GM21360 (cell line): Measurements from ENCODE around the gene ITFG1.
"Not testable (repeated sequence)": the region's sequence is repeated elsewhere in the genome, so short reads cannot be mapped to it uniquely, and the experiment has no call there.

ENCODE experiments used
- ATAC-seq: cut with Tn5 transposase; IDR thresholded peaks from one replicate; pipeline ENCODE4 v1.9.1; 2021; ENCODE audit warnings: mild to moderate bottlenecking, moderate library complexity; ENCODE audit not compliant: unreplicated experiment

ITFG1 gene

DNA sequence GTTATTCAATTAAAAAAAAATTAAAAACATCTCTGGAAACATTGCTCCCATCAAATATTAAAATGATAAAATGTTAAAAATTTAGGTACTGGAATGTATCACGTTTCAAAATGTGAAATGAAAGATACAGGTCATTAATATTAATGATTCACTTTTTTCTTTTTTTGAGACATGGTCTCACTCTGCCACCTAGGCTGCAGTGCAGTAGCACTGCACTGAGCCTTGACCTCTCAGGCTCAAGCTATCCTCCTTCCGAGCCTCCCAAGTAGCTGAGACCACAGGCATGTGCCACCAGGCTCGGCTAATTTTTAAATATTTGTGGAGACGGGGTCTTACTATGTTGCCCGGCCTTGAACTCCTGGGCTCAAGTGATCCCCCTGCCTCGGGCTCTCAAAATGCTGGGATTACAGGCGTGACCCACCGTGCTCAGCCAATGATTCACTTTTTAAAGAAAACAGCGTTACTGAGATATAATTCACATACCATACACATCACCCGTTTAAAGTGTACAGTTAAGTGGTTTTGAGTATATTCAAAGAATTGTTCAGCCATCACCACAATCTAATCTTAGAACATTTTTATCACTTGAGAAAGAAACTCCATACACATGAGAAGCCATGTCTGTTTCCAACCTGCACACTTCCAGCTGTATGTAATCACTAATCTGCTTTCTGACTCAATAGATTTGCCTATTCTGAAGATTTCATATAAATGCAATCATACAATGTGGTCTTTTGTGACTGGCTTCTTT, 298.0 kb downstream of the ITFG1 start:
- no peak for ATAC-seq

- ATAC-seq, result no peak
Measured at GRCh38 chr16:47161464-47161863, 299.4 kb downstream of the ITFG1 start.

GRCh38 chr16:47160422-47160821, 300.4 kb downstream of the ITFG1 start:
- no peak for ATAC-seq

GRCh38 chr16:47158992-47159391, 301.9 kb downstream of the ITFG1 start:
- ATAC-seq, result no peak

DNA sequence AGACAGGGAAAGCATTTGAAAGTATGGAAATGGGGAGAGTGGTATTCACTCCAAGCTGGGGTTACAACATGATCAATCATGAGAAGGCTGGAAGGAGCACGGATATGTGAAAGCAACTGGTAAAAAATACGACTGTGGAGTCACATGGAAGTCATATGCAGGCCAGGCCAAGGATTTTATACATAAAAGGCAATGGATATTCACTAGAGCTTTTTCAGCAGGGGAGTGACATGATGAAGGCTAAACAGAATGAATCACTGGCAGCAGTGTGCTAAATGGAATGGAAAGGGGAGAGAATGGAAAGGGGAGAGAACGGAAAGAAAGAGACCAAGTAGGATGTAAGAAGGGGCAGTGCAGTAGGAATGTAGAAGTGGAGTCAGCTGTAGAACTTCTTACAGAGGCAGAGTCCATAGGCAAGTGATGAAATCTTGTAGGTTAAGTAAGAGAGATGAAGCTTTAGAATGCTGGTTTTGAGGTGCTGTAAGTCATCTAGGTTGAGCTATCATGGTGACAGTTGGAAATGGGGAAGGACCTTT, 304.1 kb downstream of the ITFG1 start:
- ATAC-seq, result no peak

DNA sequence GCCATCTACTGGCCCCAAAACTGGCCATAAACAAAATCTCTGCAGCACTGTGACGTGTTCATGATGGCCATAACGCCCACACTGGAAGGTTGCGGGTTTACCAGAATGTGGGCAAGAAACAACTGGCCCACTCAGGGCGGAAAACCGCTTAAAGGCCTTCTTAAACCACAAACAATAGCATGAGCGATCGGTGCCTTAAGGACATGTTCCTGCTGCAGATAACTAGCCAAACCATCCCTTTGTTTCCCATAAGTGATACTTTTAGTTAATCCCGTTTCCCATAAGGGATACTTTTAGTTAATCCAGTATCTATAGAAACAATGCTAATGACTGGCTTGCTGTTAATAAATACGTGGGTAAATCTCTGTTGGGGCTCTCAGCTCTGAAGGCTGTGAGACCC, 308.4 kb downstream of the ITFG1 start:
- not testable (repeated sequence) for ATAC-seq

- ATAC-seq, result no peak
Measured at GRCh38 chr16:47150067-47150466, 310.8 kb downstream of the ITFG1 start.

GRCh38 chr16:47144559-47144877, 316.3 kb downstream of the ITFG1 start:
- ATAC-seq, result no peak

DNA sequence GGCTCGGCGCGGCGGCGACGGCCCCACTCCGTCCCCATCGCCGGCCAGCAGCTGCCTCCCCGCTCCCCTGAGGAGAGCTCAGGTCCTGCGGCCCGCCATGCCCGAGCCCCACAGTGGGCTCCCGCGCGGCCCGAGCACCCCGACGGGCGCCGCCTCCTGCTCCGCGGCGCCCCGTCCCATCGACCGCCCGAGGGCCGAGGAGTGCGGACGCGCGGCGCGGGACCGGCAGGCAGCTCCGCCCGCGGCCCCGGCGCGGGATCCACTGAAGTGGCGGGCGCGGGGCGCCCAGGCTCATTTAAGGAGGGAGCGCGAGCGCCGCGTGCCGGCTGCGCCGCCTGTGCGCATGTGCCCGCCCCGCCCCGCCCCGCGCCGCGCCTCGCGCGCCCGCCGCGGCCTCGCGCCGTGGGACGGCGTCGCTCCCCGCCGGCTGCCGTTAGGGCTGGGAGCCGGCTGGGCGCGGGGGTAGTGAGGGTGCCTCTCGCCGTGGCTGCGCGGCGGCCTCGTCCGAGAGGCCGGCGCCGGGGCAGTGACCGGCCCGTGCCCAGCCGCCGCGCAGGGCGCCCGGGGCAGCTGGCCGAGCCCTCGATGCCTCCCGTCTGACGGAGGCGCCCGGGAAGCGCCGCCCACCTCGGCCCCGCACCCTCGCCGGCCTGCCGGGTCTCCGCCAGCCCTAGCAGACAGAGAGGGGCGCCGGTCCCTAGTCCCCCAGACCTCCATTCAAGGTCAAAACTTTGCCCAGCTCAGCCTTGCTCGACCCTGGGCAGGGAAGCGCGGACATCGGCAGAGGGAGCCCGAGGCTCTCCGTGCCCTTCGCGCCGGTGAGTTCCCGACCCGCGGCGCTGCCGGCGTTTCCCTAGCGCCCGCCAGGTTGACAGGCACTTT, 316.9 kb downstream of the ITFG1 start, which contains the start of gene NETO2:
TSS of gene NETO2 (minus strand) at position 269 of the 882 bp plus-strand sequence. CDS start 333 bp downstream, outside the sequence.
- peak; percentile 44 for ATAC-seq

DNA sequence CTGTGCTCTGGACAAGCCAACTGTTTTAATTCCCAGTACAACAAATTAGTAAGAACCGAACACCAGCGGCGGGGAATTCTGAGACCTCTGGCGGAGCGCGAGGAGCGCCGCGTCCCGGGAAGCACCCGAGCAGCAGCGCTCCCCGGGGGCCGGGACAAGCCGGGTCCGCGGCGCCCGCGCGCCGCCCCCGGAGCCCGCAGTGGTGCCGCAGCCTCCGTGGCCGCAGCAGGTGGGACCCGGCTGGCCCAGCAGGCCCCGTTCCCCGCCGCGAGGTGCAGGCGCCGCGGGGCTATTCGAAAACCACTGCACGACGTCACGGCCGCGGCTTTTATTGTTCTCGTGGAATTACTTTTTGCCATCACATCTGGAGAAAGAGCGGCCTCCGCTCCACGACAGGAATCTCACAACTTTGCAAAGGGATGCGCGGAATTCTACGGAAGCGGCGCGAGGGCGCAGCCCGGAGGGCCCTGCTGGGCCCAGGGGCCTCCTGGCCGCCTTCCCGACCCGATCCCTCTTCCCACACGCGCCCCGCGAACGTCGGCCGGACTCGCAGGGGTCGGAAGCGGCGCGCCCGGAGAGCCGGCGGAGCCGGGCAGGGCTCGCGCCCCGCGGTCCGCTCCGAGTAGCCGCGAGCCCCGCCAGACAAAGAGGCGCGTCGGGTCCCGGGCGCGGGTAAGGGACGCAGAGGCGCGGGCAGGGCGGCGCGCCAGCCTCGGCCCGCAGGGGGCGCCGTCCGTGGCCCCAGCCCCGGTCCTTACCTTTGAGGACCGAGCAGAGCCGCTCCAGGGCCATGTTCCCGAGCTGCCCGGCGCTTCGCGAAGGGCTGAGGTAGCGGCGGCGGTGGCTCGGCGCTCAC, 317.8 kb downstream of the ITFG1 start:
- ATAC-seq, result peak; percentile 54

DNA sequence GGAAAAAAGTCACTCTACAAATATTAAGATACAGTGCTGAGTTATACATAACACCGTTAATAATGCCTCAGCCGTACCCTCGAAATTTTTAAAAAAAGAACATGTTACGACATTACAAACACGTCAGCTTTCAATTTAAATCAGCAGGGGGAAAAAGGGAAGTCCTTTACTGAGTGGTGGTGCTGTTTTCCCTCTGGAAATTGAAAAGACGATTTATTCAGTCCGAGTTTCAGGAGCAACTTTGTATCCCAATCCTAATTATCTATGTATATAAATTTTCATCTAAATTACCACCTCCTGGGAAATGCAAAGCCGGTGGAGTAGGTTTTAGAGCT, 318.4 kb downstream of the ITFG1 start:
- ATAC-seq, result no peak

DNA sequence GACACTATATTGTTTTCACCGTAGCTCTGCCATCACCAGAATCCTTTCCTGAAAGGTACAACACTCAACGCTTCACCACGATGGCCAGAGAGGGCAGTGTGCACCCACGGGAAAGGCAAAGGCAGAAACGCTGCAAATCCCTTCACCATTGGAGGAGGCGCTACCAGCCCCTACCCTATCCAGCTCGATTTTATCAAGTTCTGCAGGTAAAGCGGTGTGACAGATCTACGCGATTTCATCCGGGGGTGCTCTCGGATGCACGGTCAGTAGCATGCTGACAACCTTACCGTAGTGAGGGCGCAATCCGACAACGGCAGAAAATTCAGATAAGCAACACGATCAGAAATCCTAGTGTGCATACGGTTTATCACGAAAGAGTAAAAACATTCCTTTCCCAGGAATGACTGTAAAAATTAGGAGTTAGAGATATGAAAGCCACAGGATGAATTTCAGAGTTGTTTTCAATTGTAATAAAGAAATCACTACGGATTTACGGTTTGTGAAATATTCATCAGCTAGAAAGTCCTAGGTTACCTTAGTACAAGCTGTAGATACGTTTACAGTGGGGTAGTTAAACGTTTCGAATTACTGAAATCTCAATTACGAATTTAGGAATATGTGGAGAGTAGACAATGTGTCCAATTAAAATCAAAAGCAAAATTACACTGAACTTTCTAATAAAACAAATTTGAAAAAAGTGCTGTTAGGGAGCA, 318.9 kb downstream of the ITFG1 start:
- peak; percentile 49 for ATAC-seq

- no peak for ATAC-seq
Measured at GRCh38 chr16:47140686-47141085, 320.2 kb downstream of the ITFG1 start.

DNA sequence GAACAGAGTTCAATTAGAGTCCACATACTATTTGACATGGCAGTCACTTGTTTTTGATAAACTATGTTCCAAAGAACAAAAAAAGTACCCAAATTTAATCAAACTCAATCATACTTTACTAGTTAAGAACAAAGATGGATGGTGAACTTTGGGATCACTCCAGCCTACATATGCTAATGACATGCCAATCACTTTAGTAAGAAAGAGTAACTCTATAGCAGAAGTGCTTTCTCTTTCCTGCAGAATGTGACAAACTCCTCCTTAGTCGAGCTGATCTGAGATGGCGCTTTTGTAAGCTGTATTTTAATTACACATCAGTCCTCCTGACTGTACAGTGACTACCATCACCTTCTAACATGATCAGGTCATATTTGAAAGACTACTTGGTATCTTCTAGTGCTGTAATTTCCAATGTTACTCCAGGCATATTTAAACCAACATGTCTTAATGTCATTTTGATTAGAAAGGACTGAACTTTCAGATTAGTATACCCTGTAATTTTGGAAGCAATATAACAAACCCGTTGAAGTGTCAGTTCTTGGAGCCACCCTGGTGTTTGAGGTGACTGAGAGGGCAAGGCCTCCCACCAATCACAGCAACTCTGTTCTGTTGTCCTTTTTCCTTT, 321.2 kb downstream of the ITFG1 start:
- no peak for ATAC-seq

DNA sequence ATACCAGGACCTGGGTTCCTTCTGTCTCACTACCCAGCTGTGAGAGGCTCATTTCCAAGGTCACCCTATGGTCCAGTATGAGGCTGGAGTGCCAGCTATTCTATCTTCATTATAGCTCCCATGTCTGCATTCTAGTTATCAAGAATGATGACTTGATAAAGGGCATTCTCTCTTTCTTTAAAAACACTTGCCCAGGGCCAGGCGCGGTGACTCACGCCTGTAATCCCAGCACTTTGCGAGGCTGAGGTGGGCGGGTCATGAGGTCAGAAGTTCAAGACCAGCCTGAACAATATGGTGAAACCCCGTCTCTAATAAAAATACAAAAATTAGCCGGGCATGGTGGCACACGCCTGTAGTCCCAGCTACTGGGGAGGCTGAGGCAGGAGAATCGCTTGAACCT, 322.9 kb downstream of the ITFG1 start:
- not testable (repeated sequence) for ATAC-seq

DNA sequence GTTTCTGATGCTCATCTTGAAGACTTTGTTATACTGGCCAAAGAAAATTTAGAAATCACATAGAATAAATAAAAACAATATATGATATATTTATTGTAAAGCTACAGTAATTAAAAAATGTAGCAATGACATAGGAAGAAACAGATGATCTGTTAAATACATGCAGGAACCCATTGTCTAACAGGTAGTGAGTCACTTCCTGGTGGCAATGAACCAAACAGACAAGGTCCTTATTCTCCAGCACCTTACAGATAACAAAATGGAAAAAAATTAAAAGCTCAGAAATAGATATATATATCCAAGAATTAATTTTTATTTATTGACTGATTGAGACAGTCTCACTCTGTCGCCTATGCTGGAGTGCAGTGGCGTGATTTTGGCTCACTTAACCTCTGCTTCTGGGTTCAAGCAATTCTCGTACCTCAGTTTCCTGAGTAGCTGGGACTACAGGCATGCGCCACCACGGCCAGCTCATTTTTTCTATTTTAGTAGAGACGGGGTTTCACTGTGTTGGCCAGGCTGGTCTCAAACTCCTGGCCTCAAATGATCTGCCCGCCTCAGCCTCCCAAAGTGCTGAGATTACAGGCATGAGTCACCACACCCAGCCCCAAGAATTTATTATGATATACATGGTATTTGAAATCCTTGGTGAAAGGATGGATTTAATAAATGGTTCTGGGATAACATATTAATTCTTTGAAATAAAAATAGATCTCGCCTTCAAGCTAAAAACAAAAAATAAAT, 324.6 kb downstream of the ITFG1 start:
- ATAC-seq, result no peak

DNA sequence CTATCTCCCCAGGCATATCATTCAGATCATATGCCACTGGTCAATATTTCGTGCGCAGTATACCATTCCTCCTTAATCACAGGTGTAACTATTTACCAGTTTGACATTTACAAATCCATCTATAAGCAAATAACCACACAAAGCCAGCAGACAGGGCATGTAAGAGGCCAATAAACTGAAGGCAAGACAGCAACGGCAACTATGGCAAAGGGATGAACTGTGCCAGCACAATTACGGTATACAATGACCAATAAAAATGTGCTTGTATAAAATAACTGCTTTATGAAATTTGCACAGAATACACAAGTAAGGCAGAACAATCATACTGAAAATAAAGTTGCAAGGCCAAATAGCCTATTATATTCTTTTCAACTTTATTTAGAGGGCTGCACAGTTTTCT, 326.3 kb downstream of the ITFG1 start:
- ATAC-seq, result no peak

- ATAC-seq, result no peak
Measured at GRCh38 chr16:47132308-47132707, 328.6 kb downstream of the ITFG1 start.

DNA sequence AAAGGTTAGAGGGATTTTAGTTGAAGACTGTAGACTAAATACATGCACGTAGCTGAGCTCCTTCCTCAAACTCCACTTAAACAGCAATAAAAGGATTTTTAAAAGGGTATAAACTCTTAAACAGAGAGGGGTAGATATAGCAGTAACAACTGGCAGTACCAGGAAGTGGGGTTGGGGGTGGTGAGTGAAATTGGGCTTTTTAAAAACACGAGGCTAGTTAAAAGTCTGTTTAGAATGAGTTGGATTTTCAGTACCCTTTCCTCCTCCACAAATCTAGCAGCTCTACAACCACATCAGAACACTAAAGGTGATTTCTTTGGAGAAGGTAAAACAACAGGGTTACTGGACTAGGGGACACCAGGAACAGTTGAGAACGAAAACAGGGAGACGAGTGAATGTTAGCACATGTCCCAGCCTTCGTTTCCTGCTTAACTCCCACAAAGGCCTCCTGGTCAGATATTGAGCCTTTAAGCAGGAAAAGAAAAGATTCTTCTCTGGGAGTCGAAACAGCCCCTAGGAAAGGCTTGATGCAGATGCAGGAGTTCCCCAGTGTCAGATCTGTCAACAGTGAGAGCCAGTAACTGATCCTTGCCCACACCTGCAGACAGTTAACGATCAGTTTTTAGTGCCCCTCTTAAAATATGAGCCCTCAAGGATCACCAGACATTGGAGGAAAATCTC, 331.0 kb downstream of the ITFG1 start:
- no peak for ATAC-seq
